ENCODE data around the gene LRP6.

LRP6 gene

GRCh38 chr12:12214201-12214600, 52.6 kb downstream of the LRP6 start:
- DNase-seq: no peak

DNA sequence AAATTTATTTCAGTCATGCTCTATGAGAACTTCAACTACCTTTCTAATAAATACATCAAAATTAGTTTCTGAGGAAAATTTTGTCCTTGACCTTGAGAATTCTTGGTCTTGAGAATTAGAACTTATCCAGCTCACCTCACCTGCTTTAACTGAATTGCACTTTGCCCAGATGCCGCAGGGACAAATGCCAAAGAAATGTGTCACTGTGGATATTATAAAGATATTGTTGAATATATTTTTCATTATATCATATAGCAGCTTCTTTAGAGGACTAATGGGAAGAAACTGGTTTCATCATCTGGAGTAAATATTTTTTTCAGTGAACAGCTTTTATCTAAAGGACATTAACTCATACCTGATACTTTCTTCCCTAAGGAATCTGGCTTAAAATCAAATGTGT, 54.1 kb downstream of the LRP6 start:
- no peak for DNase-seq

- DNase-seq: no peak
Measured at GRCh38 chr12:12210983-12211382, 55.9 kb downstream of the LRP6 start.

- no peak for DNase-seq
Measured at GRCh38 chr12:12210416-12210815, 56.4 kb downstream of the LRP6 start.

DNA sequence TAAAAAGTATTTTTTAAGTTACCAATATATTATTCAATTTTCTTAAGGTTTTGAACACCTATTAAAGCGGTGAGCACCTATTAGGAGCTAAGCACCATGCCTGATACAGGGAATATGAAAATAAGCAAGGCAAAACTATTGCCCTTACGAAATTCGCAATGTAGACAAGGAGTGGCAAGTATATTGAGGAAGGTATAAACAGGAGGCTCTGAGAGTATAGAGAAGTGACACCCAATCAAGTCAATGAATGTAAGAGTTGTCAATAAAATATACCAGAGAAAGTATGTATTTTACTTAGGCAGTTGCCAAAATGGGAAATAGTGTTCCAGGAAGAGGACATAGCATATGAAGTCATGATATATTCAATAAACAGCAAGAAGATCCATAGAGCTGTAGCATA, 57.2 kb downstream of the LRP6 start:
- DNase-seq: no peak

GRCh38 chr12:12209043-12209442, 57.8 kb downstream of the LRP6 start:
- DNase-seq: no peak

GRCh38 chr12:12207746-12208145, 59.1 kb downstream of the LRP6 start:
- no peak for DNase-seq

GRCh38 chr12:12206776-12207388, 60.0 kb downstream of the LRP6 start:
- DNase-seq: no peak

GRCh38 chr12:12202747-12203146, 64.1 kb downstream of the LRP6 start:
- no peak for DNase-seq

- no peak for DNase-seq
Measured at GRCh38 chr12:12202105-12202504, 64.7 kb downstream of the LRP6 start.

DNA sequence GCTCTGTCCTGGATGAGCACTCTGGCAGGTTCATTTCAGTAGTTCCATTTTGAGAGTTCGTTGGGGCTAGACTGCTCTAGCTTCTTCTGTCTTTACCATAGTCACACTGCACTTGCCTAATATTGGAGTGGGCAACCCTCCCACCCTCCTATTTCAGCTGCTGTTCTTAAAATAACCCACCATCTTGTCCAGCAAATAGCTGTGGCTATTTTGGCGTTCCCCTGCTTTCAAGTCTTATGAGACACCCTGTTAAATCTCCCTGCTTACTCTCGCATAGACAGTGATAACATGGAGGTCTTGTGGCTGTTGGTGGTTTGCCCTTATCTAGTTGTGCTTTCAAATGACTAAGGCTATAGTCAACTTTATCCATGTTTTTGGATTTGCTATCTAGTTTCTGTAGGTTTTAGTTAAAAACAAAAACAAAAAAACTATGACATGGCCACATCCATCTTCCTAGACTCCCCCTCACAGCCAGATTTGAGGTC, 65.5 kb downstream of the LRP6 start:
- no peak for DNase-seq

- DNase-seq: no peak
Measured at GRCh38 chr12:12200363-12200762, 66.5 kb downstream of the LRP6 start.

GRCh38 chr12:12198124-12198523, 68.7 kb downstream of the LRP6 start:
- no peak for DNase-seq

GRCh38 chr12:12197128-12197527, 69.7 kb downstream of the LRP6 start:
- DNase-seq: no peak

DNA sequence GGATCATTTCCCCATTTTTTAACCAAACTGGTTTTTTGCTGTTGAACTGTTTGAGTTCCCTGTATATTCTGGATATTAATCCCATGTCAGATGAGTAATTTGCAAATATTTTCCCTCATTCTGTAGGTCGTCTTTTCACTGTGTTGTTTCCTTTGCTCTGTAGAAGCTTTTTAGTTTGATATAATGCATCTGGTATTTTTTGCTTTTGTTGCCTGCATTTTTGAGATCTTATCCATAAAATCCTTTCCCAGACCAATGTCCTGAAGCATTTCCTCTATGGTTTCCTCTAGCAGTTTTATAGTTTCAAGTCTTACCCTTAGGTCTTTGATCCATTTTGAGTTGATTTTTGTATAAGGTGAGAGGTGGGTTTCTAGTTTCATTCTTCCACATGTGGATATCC, 71.3 kb downstream of the LRP6 start:
- DNase-seq: no peak

- no peak for DNase-seq
Measured at GRCh38 chr12:12195081-12195480, 71.8 kb downstream of the LRP6 start.

GRCh38 chr12:12194206-12194605, 72.6 kb downstream of the LRP6 start:
- no peak for DNase-seq

DNA sequence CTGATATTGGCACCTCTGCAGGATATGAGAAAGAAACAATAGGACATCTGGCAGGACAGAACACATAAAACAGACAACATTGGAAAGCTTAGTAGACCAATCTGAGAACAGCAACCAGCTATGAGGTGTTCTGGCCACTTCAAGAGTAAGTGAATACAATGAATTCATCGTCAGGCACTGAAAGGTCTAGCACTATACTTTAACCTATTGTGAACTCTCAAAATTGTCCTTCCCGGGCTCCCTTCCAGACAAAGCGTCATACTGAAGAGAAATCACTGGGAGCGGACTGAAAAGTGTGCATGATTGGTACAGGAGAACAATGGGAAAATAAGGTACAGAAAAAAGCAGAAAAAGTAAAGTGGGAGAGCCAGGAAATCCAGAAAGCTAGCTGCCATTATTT, 75.8 kb downstream of the LRP6 start:
- no peak for DNase-seq

DNA sequence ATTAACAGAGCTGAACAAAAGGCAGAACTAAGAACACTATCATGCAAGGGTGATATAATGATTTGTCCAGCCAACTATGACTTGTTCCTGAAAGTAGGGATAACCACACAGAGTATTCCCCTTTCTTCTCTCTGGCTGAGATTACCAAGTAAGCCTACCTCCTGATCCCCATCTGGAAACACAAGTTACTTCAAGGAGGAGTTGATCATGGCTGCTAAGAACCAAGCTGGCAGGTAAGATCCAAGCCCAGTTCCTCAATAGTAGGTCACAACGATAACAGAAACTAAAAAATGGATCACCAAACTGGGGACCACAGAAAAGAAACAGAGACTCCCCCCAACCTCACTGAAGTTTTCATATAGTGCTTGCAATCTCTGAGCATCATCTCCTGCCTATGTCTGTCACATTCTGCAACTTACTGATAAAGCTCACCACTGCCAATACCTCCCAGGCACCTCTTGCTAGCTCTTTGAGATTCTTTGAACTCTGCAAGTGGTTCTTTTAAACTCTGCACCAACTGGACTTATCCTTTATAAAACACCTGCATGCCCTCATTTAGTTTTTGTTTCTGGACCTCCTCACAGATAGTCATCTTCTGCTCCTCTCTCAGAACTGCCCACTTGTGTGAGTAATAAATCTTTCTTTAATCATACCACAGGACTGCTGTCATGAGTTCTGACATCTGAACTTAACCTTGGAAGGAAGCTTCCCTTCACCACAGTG, 76.6 kb downstream of the LRP6 start:
- DNase-seq: no peak

DNA sequence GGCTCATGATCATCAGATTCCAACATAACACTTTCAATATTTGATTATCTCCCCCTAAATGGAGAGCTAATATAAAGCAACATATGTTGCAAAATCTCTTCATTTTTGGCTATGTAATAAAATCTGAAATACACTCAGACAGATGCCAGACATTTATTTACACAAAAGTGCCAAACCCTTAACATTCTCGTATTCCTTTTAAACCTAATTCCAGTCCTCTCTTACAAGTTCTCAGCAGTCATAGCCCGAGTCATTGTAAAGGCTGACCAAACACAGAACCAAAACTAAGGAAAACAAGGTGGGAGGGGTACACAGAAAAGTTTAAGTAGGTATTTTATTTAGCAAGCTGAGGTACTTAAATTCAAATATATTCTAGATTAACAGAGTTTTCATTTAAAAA, 81.4 kb downstream of the LRP6 start:
- no peak for DNase-seq

DNA sequence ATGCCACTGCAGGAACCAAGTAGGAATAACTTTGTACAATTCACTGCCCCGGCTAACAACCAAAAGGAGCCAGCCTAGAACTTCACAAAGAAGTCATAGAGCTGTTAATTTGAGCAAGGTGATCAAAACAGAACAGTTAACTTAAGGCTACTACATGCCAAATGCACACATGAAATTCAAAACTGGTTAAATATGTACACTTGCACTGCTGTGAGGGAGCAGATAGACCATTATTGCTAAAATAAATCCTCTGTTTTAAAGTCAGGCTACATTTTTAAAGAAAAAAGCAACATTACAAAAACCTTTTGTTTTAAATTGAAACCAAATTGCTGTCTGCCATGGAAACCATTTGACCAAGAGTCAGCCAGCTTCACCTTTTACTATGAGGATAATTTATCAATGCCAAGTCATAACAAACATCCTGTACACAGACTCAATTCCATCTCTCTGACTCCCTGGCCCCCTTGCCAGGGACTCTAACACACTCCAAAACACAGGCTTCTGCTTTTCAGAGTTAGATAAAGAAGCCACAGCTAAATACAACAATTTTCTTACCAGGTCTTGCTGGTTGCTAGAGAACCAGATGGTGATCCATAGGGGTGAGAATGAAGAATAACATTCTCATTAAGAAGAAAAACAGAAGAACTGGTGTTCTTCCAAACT, 84.0 kb downstream of the LRP6 start:
- no peak for DNase-seq

DNA sequence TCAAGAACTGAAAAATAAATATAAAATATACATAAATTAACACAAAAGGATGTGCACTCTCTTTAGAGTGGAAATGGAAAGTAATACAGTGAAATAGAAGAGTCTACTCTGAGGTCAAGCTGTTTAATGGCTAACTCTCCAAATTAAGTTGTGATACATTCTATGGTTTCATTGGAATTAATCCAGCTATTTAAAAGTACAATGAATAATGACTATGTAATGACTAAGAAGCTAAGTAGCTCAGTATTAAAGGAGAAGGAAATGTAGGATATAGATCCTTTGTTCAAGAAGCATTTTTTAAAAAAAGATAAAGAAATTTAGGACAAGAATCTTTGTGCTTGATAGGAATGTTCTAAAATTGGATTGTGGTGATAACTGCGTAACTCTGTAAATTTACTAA, 85.3 kb downstream of the LRP6 start:
- DNase-seq: no peak

DNA sequence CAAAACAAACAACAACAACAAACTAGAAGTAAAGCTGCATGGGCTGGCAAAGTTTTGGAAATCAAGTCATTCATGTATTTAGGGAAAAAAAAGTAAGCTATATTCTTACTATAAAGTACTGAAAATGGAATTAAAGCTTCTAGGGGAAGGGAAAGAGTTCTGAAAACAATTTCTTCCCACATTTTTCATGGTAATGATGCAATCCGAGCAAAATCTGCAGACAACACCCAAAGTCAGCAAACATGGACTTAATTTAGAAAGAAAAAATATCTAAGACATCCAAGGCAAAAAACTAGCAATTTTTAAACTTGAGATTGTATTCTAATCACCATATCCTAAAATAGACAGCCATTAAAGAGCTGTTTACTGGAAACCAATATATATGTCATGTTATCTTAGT, 86.3 kb downstream of the LRP6 start:
- DNase-seq: no peak

DNA sequence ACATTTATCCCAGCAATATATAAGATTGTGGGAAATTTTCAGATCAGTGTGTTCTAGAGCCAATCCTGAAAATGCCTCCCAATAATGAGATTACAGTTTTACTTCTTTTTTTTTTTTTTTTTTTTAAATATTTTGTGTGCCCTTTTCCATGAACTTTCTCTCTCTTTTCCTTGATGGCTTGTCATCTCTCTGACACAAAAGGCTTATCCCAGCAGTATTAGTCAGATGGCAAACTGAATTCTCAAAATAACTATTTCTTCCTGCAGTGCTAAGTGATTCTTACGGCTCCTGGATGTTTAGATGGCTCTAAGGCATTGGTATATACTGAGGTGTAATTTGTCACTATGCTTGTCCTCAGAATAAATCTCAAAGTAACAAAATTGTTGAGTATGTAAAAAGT, 86.7 kb downstream of the LRP6 start:
- no peak for DNase-seq

Data from CD4-positive, alpha-beta T cell treated with Interleukin-17A for 4 hours (primary cell).